ENCODE data around the gene DNHD1.

The DNHD1 gene

GRCh38 chr11:6619004-6619745 lies 122.1 kb downstream of the DNHD1 start, which contains the start of gene TPP1:
Gene TPP1 (minus strand): TSS chr11:6619422. CDS start chr11:6619400, 22 bp downstream.
- TF ChIP-seq SIN3A (IDR thresholded peaks at IDR 0.05; ENCODE audit: borderline replicate concordance, insufficient read depth, low read length) (peak; percentile 86; the same call in 1 of the 2 replicates), FOXP2 (optimal IDR thresholded peaks at IDR 0.05; ENCODE audit: borderline replicate concordance, extremely low read depth, extremely low read length, insufficient read depth) (peak; percentile 46), REST (IDR thresholded peaks at IDR 0.05; ENCODE audit: insufficient read depth in 1 of 2, low read depth in 2 of 2, low read length in 2 of 2) (no peak), POLR2AphosphoS5 (IDR thresholded peaks at IDR 0.05; ENCODE audit: low read depth, low read length) (peak; percentile 91)

- no peak for TF ChIP-seq REST (IDR thresholded peaks at IDR 0.05; ENCODE audit: insufficient read depth in 1 of 2, low read depth in 2 of 2, low read length in 2 of 2)
- no peak for TF ChIP-seq SIN3A (IDR thresholded peaks at IDR 0.05; ENCODE audit: borderline replicate concordance, insufficient read depth, low read length)
- TF ChIP-seq FOXP2 (optimal IDR thresholded peaks at IDR 0.05; ENCODE audit: borderline replicate concordance, extremely low read depth, extremely low read length, insufficient read depth), result no peak
- no peak for TF ChIP-seq TAF1 (IDR thresholded peaks at IDR 0.05; ENCODE audit: borderline replicate concordance, insufficient read depth, low read length)
- TF ChIP-seq POLR2AphosphoS5 (IDR thresholded peaks at IDR 0.05; ENCODE audit: low read depth, low read length), result no peak
These were observed 123.6 kb downstream of the DNHD1 start for GRCh38 chr11:6620636-6621035.
